GM11168 (cell line): ENCODE measurements around the gene DSCAML1.

ENCODE experiments used
- in situ Hi-C: fragments of 300-500 bp; cut with MboI; formaldehyde crosslinking; loops from one replicate; pipeline ENCODE4 v1.12.0; 2022; ENCODE audit warnings: low sequenced_read_pairs; ENCODE audit not compliant: unreplicated experiment

DSCAML1 gene

DNA sequence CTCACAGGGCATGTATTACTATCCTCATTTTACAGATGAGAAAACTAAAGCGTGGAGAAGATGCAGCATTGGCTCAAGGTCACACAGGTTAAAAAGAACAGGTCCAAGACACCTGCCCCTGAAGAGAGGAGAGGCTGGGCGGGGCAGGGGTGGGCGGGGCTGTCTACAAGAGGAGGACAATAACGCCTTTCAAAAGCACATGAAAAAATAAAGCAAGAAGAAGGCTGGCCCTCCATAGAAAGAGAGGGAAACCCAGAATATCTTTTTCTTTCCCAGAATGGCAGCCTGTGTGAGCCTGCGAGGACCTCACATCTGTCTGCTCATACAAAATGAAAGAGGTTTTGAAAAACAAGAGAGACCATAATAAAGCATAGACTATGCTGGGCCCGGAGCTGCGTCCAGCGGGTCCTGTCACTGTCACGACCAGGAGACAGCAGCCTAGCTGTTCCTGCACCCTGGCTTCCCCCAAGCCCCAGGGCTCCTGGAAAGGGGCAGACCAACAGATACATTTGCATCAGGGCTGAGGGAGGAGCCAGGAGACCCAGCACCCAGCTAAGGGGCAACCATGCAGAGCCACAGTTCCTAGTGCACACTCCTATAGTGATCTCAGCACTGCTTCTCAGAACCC lies 61.6 kb downstream of the DSCAML1 start:
- in situ Hi-C loops = no loop called here

DNA sequence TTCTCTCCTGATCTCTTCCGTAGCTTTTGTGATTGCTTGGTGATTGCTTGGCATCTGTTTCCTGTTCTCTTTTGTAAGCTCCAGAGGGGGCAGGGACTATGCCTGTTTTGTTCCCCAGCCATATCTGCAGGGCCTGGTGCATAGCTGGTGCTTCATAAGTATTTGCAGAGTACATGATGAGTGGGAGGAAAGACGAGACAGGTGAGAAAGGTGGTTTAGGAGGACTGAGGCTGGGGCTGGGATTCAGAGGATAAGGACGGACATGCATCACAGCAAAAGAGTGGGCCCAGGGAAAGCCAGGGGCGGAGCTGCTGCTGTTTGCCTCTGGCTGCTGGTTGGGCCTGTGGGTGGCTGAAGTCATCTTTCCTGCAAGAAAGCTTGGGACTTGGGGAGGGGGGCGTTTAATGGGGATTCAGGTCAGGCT lies 62.4 kb downstream of the DSCAML1 start:
- in situ Hi-C loops = no loop called here

GRCh38 chr11:117733316-117733715 lies 63.7 kb downstream of the DSCAML1 start:
- in situ Hi-C loops = no loop called here

GRCh38 chr11:117731722-117732290 lies 65.2 kb downstream of the DSCAML1 start:
- in situ Hi-C loops = no loop called here

- in situ Hi-C loops = no loop called here
Observed at GRCh38 chr11:117730208-117730800, 66.7 kb downstream of the DSCAML1 start.

- in situ Hi-C loops = no loop called here
Observed at GRCh38 chr11:117725048-117725734, 71.8 kb downstream of the DSCAML1 start.

GRCh38 chr11:117724621-117725020 lies 72.4 kb downstream of the DSCAML1 start:
- in situ Hi-C loops = no loop called here

- in situ Hi-C loops = no loop called here
Observed at GRCh38 chr11:117724104-117724503, 72.9 kb downstream of the DSCAML1 start.

DNA sequence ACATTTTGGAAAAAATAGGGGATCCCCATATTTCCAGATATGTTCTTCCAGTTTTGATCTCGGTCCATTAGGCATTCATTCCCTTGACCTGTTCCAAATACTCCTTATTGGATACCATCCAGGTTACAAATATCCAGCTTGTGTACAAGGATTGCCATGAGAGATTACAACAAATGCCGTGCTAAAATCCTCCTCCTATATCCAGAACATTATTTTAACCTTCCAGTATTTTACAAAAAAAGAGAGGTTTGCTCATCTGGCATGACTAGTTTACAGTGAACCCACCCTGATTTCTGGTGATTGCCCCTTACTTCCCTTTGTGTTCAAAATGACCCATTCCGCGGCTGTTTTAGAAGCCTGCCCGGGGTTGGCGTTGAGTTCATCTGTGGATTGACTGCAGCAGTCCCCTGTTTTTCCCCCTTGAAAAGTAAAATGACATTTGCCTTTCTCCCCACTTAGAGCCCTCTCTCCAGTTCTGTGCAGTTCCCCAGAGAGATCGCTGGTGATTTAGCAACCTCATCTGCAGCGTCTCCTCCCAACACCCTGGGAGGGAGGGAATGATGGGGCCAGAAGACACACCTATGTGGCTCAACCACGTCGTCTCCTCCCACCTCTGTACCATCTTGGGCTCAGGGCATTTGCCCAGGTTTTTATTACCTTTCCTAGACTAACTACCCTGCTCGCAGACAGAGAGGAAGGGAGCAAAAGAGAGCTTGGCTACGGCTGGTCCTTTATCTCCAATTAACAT lies 73.6 kb downstream of the DSCAML1 start:
- in situ Hi-C loops = no loop called here

DNA sequence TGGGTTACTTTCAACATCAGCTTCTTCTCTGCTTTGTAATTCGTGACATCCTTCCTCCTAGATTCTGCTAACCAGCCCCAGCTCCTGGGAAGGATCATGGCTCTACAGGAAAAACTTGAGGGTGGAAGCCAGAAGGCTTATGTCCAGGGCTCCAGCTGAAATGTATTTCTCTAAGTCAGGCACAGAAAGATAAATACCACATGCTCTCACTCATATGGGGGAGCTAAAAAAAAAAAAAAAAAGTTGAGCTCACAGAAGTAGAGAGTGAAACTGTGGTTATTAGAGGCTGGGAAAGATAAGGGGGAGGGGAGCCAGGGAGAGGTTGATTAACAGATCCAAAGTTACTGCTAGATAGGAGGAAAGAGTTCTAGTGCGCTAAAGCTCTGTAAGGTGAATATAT lies 74.9 kb downstream of the DSCAML1 start:
- in situ Hi-C loops = no loop called here

- in situ Hi-C loops = no loop called here
Observed at GRCh38 chr11:117720061-117720511, 76.9 kb downstream of the DSCAML1 start.

DNA sequence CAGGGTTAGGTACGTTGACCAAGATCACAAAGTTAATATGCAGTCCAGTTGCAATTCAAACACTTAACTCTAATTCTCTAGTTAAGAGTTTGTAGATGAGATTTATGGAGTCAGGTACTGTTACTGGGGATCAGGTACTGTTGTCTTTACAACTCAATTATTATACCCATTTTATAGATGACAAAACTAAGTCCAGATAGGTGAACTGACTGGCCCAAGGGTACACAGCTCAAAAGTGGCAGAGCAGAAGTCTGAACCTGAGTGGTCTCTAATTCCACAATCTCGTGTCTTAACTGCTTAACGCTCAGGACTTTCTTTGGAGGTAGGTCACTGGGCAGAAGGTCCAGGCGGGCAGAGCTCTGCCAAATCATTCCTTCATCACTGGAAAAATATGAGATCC lies 77.5 kb downstream of the DSCAML1 start:
- in situ Hi-C loops = no loop called here

DNA sequence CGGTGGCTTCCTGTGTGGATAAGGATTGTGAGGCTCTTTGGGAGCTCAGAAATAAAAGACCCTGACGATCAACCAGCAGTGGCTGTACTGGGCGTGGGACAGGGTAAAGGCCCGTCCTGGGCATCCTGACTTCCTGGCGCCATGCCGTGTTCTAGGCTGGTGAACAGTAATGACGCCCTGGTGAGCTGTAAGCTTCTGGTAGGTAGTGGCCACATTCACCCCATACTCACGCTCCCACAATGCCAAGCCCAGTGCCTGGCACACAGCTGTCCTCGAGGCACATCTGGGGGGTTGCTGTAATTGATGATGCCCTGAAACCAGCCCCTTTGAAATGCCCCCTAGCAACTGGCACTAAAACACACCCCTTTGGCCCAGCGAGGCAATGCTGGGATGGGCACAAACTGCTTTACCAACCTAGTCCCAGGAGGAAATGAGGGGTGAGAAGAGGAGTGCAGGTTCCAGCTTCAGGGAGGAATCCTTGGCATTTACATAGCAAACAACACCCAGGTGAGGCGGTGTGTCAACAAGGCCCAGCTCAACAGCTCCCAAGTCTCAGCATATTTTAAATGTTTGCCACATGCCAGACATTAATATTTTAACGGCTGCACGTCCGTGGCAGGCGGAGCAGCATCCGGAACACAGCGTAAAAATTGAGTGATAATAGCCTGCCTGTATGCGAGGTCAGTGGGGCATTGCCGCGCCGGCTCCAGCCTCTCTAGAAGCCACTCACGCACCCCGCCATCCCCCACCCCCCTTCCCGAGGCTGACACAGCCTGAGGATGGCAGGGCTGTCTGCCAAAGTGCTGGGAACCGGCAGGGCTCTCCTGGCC lies 79.3 kb downstream of the DSCAML1 start:
- in situ Hi-C loops = no loop called here

DNA sequence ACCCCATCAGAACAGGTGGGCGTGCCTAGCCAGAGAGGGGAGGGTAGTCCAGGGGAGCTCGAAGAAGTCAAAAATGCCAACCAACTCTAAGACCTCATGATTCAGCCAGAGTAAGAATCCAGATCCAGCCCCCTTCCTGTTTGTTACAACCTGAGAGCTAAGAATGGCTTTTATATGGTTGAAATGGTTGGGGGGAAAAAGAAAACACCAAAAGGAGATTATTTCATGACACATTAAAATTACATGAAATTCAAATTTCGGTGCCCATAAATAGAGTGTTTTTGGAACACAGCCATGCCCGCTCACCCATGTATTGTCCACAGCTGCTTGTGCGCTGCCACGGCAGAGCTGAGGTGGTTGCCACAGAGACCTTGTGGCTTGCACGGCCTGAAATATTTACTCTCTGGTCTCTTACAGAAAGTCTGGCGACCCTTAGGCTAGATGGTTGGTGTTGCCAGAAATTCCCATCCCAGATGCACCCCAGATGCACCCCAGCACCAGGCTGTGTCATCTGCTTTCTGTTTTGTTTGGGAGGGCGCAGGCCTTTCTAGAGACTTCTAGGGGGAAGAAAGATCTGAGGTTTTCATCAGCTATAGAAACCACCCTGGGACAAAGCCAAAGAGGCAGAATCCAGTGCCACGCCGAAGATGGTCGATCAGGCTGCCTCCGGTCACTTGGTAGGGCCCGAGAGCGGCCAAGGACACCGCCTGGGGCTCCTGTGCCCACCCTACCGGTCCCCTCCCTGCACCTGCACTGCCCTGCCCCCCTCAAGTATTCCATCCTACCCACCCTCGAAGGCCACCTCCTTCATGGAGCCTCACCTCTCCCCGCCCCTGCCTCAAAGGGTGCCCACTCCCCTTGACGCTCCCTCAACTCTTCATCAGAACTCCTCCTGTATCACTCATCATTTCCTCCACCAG lies 80.2 kb downstream of the DSCAML1 start:
- in situ Hi-C loops = no loop called here

GRCh38 chr11:117715801-117716200 lies 81.2 kb downstream of the DSCAML1 start:
- in situ Hi-C loops = no loop called here

DNA sequence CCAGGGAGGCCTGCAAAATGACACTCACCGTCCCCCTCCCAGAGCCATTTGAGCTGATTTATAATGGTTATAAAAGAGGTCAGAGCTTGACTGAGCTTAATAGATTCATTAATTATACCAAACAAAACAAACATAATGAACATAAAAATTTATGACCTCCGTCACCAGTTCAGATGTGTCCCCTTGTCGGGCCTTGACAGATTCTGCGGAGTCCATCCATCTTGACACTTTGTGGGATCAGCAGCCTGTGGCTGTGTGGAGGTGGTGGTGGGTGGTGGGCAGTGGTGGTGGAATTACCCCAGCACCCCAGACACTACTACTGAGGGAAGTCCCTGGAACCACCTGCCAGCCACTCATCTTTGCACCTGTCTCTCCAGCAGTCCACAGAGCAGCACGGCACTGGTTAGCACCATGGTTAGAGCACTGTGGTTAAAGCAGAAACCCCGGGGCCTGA lies 83.5 kb downstream of the DSCAML1 start:
- in situ Hi-C loops = no loop called here

- in situ Hi-C loops = no loop called here
Observed at GRCh38 chr11:117712530-117712929, 84.5 kb downstream of the DSCAML1 start.

- in situ Hi-C loops = no loop called here
Observed at GRCh38 chr11:117711331-117711730, 85.7 kb downstream of the DSCAML1 start.

GRCh38 chr11:117710211-117710610 lies 86.8 kb downstream of the DSCAML1 start:
- in situ Hi-C loops = no loop called here
